Measurements from ENCODE around the gene TFAP2B.

DNA sequence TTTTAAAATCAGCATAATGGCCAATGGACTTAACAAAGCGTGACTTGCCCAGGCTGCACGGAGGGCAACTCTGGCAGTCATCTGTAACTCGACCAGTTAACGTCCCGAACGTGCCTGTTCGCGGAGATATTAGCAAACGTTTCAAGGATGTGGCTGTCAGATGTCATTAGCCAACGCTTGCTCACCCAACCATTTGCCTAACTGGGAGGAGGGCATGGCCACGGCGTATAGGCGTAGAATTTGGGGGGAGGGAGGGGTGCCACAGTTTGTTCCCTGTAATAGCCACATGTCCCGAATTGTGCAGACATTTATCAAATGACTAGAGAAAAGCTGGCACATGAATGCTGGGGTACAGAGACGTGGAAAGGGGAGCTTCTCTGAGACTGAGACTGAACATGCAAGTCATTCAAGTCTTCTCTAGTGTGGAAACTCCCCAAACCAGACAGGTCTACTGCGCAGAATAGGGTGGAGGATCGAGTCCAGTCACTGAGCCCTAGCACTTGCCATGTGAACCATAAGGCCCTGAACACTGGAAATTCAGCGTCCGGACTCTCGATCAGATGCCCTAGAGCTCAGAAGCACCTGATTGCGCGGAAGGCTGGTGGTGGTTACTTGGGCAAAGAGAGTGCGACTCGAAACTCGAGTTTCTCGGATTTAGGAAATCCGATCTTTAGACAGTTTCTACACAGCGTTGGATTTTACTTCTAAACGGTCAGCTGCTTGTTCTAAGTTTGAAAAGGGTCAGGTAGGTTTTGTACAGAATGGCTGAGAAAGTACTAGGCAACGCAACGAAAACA lies 32.6 kb downstream of the TFAP2B start:
- no peak for TF ChIP-seq EZH2 (IDR thresholded peaks at IDR 0.05; ENCODE audit: borderline replicate concordance, low read depth, low read length, poor library complexity, severe bottlenecking)
- TF ChIP-seq, protein P1, sequence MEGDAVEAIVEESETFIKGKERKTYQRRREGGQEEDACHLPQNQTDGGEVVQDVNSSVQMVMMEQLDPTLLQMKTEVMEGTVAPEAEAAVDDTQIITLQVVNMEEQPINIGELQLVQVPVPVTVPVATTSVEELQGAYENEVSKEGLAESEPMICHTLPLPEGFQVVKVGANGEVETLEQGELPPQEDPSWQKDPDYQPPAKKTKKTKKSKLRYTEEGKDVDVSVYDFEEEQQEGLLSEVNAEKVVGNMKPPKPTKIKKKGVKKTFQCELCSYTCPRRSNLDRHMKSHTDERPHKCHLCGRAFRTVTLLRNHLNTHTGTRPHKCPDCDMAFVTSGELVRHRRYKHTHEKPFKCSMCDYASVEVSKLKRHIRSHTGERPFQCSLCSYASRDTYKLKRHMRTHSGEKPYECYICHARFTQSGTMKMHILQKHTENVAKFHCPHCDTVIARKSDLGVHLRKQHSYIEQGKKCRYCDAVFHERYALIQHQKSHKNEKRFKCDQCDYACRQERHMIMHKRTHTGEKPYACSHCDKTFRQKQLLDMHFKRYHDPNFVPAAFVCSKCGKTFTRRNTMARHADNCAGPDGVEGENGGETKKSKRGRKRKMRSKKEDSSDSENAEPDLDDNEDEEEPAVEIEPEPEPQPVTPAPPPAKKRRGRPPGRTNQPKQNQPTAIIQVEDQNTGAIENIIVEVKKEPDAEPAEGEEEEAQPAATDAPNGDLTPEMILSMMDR (conservative IDR thresholded peaks at IDR 0.05; ENCODE audit: low read depth, low read length) = no peak

Measured in A673 (cell line).